HepG2 (cell line): ENCODE measurements around the gene ZCCHC3. TPM values are rescaled to one million over a fixed set of nuclear protein-coding genes. Genes with fewer than 3 reads are reported as not detected.

Experiments
- ATAC-seq: fragments of 200-7000 bp; cut with Tn5 transposase; 3 replicates; pipeline ENCODE4 v1.9.1; 2020; ENCODE audit warnings: mild to moderate bottlenecking, moderate library complexity
- BruUV-seq: library from RNA; stranded (reverse); fragments of 400-500 nt; replicated peaks from 2 replicates; lab custom pipeline; 2021; lab: Mats Ljungman, UMichigan
- CTCF ChIA-PET: fragments of 300-600 bp; formaldehyde crosslinking; extraction: SDS; loops from one replicate; lab custom pipeline; 2021; ENCODE audit warnings: low total read pairs, inconsistent platforms, low intra/inter-chr PET ratio; lab: Yijun Ruan, JAX
- POLR2A ChIA-PET: fragments of 350-600 bp; sonication (Branson Sonifier 250); formaldehyde crosslinking; loops from one replicate; lab custom pipeline; 2020; ENCODE audit warnings: antibody characterized with exemption, inconsistent platforms; lab: Yijun Ruan, JAX
- DNase-seq: peaks from one replicate; pipeline ENCODE4 v3.0.0-alpha.2; 2015; ENCODE audit warnings: low spot score
- FAIRE-seq: peaks from 3 replicates; lab custom pipeline; 2011; peaks lifted over from hg19 to GRCh38; lab: Jason Lieb, UNC
- H2AFZ ChIP-seq: one replicate; pipeline ENCODE4 v1.6.1; 2011; ENCODE audit warnings: low read length, inconsistent platforms
- H3K27ac ChIP-seq: fragments of 300-600 bp; 3 replicates; pipeline ENCODE4 v1.8.0; 2011; ENCODE audit warnings: mixed run types, mild to moderate bottlenecking, mixed read lengths, low read length, inconsistent platforms; ENCODE audit not compliant: insufficient read depth; ENCODE audit errors: extremely low read length
- H3K27me3 ChIP-seq, 2 experiments: fragments of 200-600 bp in 1 of 2; 2 replicates in 1 of 2; 3 replicates in 1 of 2; pipeline versions ENCODE4 v1.6.0 to v1.8.0; 2011; ENCODE audit warnings: low read length in 2 of 2, mild to moderate bottlenecking in 2 of 2, moderate library complexity in 2 of 2, inconsistent platforms in 1 of 2; ENCODE audit not compliant: insufficient read depth in 2 of 2, control insufficient read depth in 1 of 2
- H3K36me3 ChIP-seq, 2 experiments: fragments of 200-600 bp in 1 of 2; replicated peaks in 1 of 2; 2 replicates in 1 of 2; 3 replicates in 1 of 2; pipeline versions ENCODE4 v1.5.1 to v1.8.0; 2011; ENCODE audit warnings: low read length in 2 of 2, inconsistent platforms in 1 of 2; ENCODE audit not compliant: insufficient read depth in 2 of 2, control insufficient read depth in 1 of 2
- H3K4me1 ChIP-seq: 2 replicates; pipeline ENCODE4 v1.5.1; 2012; ENCODE audit warnings: low read length, inconsistent platforms; ENCODE audit not compliant: insufficient read depth
- H3K4me2 ChIP-seq: 2 replicates; pipeline ENCODE4 v1.6.0; 2011; ENCODE audit warnings: low read depth, low read length, inconsistent platforms
- H3K4me3 ChIP-seq, 3 experiments: fragments of 200-600 bp in 1 of 3; sonication (generic), shearing (Covaris generic) in 1 of 3; replicated peaks in 1 of 3; 2 replicates each; pipeline ENCODE4 v1.5.1; 2011 to 2016; ENCODE audit warnings: low read length in 3 of 3, inconsistent platforms in 2 of 3, low read depth in 2 of 3, mild to moderate bottlenecking in 2 of 3, control low read depth in 1 of 3, mixed read lengths in 1 of 3; ENCODE audit not compliant: insufficient read depth in 1 of 3
- H3K79me2 ChIP-seq: one replicate; pipeline ENCODE4 v1.6.1; 2011; ENCODE audit warnings: low read length, inconsistent platforms; ENCODE audit not compliant: insufficient read depth
- H3K9ac ChIP-seq: 2 replicates; pipeline ENCODE4 v1.6.0; 2011; ENCODE audit warnings: mild to moderate bottlenecking, low read depth, low read length, inconsistent platforms; ENCODE audit not compliant: insufficient read depth
- H3K9me3 ChIP-seq: 2 replicates; pipeline ENCODE4 v1.5.1; 2012; ENCODE audit warnings: mild to moderate bottlenecking, low read length
- H4K20me1 ChIP-seq: 2 replicates; pipeline ENCODE4 v1.6.0; 2011; ENCODE audit warnings: inconsistent platforms, mild to moderate bottlenecking, low read length, moderate library complexity; ENCODE audit not compliant: insufficient read depth
- FOXP4 ChIP-seq: sonication (generic); formaldehyde crosslinking; IDR thresholded peaks from 2 replicates; pipeline ENCODE4 v1.4.0; 2020; ENCODE audit warnings: missing genetic modification reagents
- HMGXB4 ChIP-seq, 2 experiments: sonication (generic) in 1 of 2; formaldehyde crosslinking in 1 of 2; IDR thresholded peaks; 2 replicates each; pipeline versions ENCODE4 v1.4.0 to v1.6.1; 2018 to 2020; ENCODE audit warnings: missing genetic modification reagents in 2 of 2, borderline replicate concordance in 1 of 2, low read depth in 1 of 2, mild to moderate bottlenecking in 1 of 2, missing biosample characterization in 1 of 2
- IRF9 ChIP-seq: sonication (generic); formaldehyde crosslinking; IDR thresholded peaks from 2 replicates; pipeline ENCODE4 v1.8.0; 2022; ENCODE audit warnings: missing genetic modification reagents, mild to moderate bottlenecking, borderline replicate concordance
- PAF1 ChIP-seq: IDR thresholded peaks from 2 replicates; pipeline ENCODE4 v1.6.1; 2016; ENCODE audit warnings: missing genetic modification reagents, missing compliant biosample characterization
- SALL2 ChIP-seq: sonication (generic); formaldehyde crosslinking; IDR thresholded peaks from 2 replicates; pipeline ENCODE4 v1.8.1; 2023; ENCODE audit warnings: mild to moderate bottlenecking, missing genetic modification reagents, inconsistent platforms
- TBX2 ChIP-seq: sonication (generic); formaldehyde crosslinking; IDR thresholded peaks from 2 replicates; pipeline ENCODE4 v1.5.0; 2020; ENCODE audit warnings: missing genetic modification reagents, mild to moderate bottlenecking, borderline replicate concordance
- ZBTB7B ChIP-seq: sonication (generic); formaldehyde crosslinking; IDR thresholded peaks from 2 replicates; pipeline ENCODE4 v1.4.0; 2020; ENCODE audit warnings: missing genetic modification reagents
- ZMYM2 ChIP-seq: sonication (generic); formaldehyde crosslinking; IDR thresholded peaks from 2 replicates; pipeline ENCODE4 v1.8.0; 2022; ENCODE audit warnings: mild to moderate bottlenecking, missing genetic modification reagents
- ZMYM4 ChIP-seq: sonication (generic); formaldehyde crosslinking; IDR thresholded peaks from 2 replicates; pipeline ENCODE4 v1.8.1; 2023; ENCODE audit warnings: mild to moderate bottlenecking, missing genetic modification reagents
- ZNF572 ChIP-seq: sonication (generic); formaldehyde crosslinking; IDR thresholded peaks from 2 replicates; pipeline ENCODE4 v1.5.1; 2020; ENCODE audit warnings: mild to moderate bottlenecking, missing genetic modification reagents
- WGBS: methylation state at CpG from one replicate; pipeline ENCODE4 v1.1.6; 2017; ENCODE audit warnings: low lambda C conversion rate; 5-methylcytosine and 5-hydroxymethylcytosine counted together
- in situ Hi-C: cut with HindIII; loops from 2 replicates; pipeline ENCODE4 v1.10.0; 2017; ENCODE audit warnings: low pct_unique_long_range_greater_than_20kb; ENCODE audit not compliant: extremely low pct_ligation_motif_present
- intact Hi-C: fragments of 100-400 bp; cut with micrococcal nuclease; formaldehyde crosslinking; loops from one replicate; pipeline ENCODE4 v1.10.0; 2022; ENCODE audit not compliant: unreplicated experiment
- polyA plus RNA-seq, 8 experiments: library from polyadenylated mRNA; depleted of rRNA in 3 of 8; stranded (reverse) in 7 of 8; unstranded in 1 of 8; fragments of >200 nt; fragmentation: Illumina TruSeq in 4 of 8; extraction: Trizol in 4 of 8; gene quantifications; 2 replicates each; pipeline versions ENCODE4 v1.2.1 to v1.2.3, GENCODE V29; 2011 to 2016; ENCODE audit warnings: low read depth in 4 of 8, missing spikeins in 1 of 8, mixed read lengths in 1 of 8; ENCODE audit not compliant: insufficient read depth in 1 of 8
- total RNA-seq, 5 experiments: library from RNA; depleted of rRNA; stranded (reverse); fragments of >200 nt; fragmentation: Illumina TruSeq; extraction: Trizol; gene quantifications; 2 replicates each; pipeline ENCODE4 v1.2.3, GENCODE V29; 2016; ENCODE audit warnings: low read depth in 1 of 5
- TF ChIP-seq, protein P1 (sequence below): sonication (generic); formaldehyde crosslinking; conservative IDR thresholded peaks from 2 replicates; pipeline ENCODE4 v1.8.0; 2022; ENCODE audit warnings: mild to moderate bottlenecking, moderate library complexity, missing genetic modification reagents

The ZCCHC3 gene
- total and polyA plus RNA-seq, 2 of the 13 experiments (the other 11 are each of a cell fraction or from before 2014, with no cell fraction given) = 46.6 to 63.0 TPM

DNA sequence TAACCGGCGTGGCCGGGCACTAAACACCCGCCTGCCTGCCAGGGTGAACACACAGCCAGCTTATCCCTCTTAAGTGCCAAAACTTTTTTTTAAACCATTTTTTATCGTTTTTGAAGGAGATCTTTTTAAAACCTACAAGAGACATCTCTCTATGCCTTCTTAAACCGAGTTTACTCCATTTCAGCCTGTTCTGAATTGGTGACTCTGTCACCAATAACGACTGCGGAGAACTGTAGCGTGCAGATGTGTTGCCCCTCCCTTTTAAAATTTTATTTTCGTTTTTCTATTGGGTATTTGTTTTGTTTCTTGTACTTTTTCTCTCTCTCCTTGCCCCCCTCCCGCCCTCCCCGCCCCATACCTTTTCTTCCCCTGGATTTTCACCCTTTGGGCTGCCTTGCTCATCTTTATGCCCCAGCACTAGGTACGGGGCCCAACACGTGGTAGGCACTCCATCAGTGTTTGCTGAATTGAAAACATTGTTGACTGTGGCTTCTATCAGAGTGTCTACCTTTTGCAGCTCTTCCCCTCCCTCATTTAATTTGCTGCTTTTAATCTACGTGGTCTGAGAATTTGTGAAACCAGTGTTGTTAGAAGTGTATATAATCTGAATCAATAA, 1.5 kb downstream of the ZCCHC3 start (continued):
- peak; percentile 4; the same call in 1 of the 2 replicates for TF ChIP-seq IRF9 (CRISPR knock-in tag)

- Histone ChIP-seq H3K4me2 (peak overlapping the region; percentile 80), H4K20me1 (peaks cover 25% of the 10 kb centered on the region), H3K36me3 (no peaks in the 10 kb centered on the region), H3K27me3 (peaks cover 0 to 3% of the 10 kb centered on the region in 2 experiments; a peak in 1 of 5 replicates), H3K4me3 (peak overlapping the region; percentile 69 to 93 (median 89); a peak in 5 of 6 replicates), H3K4me1 (peaks cover 50% of the 10 kb centered on the region), H3K79me2 (peaks cover 42% of the 10 kb centered on the region), H3K9me3 (no peaks in the 10 kb centered on the region), H3K9ac (peak overlapping the region; percentile 84; the same call in 1 of the 2 replicates), H2AFZ (no peak overlapping the region), H3K27ac (no peak overlapping the region)
- intact Hi-C loops (no loop called here), in situ Hi-C loops (no loop called here)
- ChIA-PET POLR2A (interaction anchor here (0.9 to 8.1 kb wide), 7 partner anchors 9 to 47 kb away, joined by 3 to 106 read pairs (median 9); partner anchors contain the start of genes NRSN2 and SOX12), CTCF (no interaction called here)
- ATAC-seq = no peak
- FAIRE-seq = no peak
- WGBS = 71% methylated on average over 10 of the region's 10 CpGs
- DNase-seq = no peak
- BruUV-seq = no TSS peak
- TF ChIP-seq ZBTB7B (CRISPR knock-in tag) (peak; percentile 39; the same call in 1 of the 2 replicates), FOXP4 (CRISPR knock-in tag) (peak; percentile 26; the same call in 1 of the 2 replicates), SALL2 (0 out of 2 replicates have a peak, but pooled peaks have one; percentile 14), HMGXB4 (CRISPR knock-in tag; IDR thresholded peaks at IDR 0.05; ENCODE audit: borderline replicate concordance in 1 of 2, low read depth in 1 of 2) (0 out of 4 replicates have a peak, but pooled peaks of 1 of the 2 experiments have one; percentile 21), PAF1 (CRISPR knock-in tag) (0 out of 2 replicates have a peak, but pooled peaks have one; percentile 21), ZNF572 (CRISPR knock-in tag) (0 out of 2 replicates have a peak, but pooled peaks have one; percentile 13), ZMYM2 (CRISPR knock-in tag) (0 out of 2 replicates have a peak, but pooled peaks have one; percentile 32), TBX2 (CRISPR knock-in tag) (peak; percentile 13; the same call in 1 of the 2 replicates), ZMYM4 (peak; percentile 8; the same call in 1 of the 2 replicates)
- TF ChIP-seq, protein P1, sequence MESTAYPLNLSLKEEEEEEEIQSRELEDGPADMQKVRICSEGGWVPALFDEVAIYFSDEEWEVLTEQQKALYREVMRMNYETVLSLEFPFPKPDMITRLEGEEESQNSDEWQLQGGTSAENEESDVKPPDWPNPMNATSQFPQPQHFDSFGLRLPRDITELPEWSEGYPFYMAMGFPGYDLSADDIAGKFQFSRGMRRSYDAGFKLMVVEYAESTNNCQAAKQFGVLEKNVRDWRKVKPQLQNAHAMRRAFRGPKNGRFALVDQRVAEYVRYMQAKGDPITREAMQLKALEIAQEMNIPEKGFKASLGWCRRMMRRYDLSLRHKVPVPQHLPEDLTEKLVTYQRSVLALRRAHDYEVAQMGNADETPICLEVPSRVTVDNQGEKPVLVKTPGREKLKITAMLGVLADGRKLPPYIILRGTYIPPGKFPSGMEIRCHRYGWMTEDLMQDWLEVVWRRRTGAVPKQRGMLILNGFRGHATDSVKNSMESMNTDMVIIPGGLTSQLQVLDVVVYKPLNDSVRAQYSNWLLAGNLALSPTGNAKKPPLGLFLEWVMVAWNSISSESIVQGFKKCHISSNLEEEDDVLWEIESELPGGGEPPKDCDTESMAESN = peak; percentile 94
These were observed 3.1 kb downstream of the ZCCHC3 start for GRCh38 chr20:300345-300990.
